ENCODE results near the gene PPP3R1.

- TF ChIP-seq CTCF (IDR thresholded peaks at IDR 0.05) (no peak), POLR2A (IDR thresholded peaks at IDR 0.05) (no peak), EP300 (IDR thresholded peaks at IDR 0.05) (no peak)
Measured at GRCh38 chr2:68156419-68156818, 95.9 kb downstream of the PPP3R1 start.
